GM18907 (cell line): ENCODE data around the gene SMS.
"Not testable (repeated sequence)": the region's sequence is repeated elsewhere in the genome, so short reads cannot be mapped to it uniquely, and the experiment has no call there.

Source experiments
- ATAC-seq: cut with Tn5 transposase; IDR thresholded peaks from one replicate; pipeline ENCODE4 v1.9.1; 2021; ENCODE audit warnings: mild to moderate bottlenecking, moderate library complexity; ENCODE audit not compliant: unreplicated experiment

The SMS gene

DNA sequence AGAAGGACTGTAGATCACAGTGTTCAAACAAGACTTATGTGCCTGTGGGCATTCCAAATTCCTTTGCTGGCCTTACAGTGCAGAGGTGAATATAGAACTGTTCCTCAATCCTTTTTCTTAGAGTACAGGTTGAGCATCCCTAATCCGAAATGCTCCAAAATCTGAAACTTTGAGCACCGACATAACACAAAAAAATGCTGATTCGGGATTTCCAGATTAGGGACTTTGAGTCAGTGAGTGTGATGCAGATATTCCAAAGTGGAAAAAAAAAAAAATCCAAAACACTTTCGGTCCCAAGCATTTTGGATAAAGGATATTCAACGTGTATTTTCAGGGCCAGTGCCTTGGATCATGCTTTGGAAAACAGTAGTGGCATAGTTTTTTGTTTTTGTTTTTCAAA is 9.2 kb downstream of the SMS start:
- ATAC-seq = no peak

DNA sequence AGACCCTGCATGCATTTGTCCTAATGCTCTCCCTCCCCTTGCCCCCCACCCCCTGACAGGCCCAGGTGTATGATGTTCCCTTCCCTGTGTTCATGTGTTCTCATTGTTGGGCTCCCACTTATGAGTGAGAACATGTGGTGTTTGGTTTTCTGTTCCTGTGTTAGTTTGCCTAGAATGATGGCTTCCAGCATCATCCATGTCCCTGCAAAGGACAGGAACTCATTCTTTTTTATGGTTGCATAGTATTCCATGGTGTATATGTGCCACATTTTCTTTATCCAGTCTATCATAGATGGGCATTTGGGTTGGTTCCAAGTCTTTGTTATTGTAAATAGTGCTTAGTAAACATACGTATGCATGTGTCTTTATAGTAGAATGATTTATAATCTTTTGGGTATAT is 10.0 kb downstream of the SMS start:
- not testable (repeated sequence) for ATAC-seq

DNA sequence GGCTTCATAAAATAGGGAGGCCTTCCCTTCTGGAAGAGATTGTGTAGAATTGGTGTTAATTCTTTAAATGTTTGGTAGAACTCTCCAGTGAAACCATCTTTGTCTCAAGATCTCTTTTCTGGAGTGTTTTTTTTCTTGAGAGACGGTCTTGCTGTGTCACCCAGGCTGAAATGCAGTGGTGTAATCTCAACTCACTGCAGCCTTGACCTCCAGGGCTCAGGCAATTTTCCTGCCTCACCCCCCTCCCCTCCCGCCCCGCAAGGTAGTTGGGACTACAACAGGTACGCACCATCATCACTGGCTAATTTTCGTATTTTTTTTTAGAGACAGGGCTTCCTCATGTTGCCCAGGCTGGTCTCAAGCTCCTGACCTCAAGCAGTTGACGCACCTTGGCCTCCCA is 12.1 kb downstream of the SMS start:
- no peak for ATAC-seq

DNA sequence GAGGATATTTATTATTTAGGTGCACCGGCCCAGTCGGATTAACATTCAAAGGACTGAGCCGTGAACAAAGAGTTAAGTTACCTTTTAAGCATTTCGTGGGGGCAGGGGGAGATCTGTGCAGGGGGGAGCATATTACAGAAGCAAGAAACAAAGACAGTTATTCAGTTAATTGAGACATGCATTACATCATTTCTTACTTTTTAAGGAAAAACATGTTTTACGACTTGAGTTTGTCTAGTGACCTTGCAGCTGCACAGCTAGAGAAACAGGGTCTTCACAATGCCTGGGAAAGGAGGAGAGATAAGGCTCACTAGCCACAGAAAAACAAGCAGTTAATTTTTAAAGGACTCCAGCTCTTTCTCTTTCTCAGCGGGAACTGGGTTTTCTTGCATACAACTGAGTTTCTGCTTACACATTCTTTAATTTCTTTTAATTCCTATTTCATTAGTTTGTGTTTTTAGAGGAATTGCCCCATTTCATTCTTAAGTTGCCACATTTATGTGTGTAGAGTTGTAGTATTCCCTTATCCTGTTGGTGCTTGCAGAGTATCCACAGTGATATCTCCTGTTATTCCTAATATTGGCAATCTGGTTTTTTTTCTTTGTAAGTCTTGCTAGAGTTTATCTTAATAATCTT is 12.8 kb downstream of the SMS start:
- not testable (repeated sequence) for ATAC-seq

DNA sequence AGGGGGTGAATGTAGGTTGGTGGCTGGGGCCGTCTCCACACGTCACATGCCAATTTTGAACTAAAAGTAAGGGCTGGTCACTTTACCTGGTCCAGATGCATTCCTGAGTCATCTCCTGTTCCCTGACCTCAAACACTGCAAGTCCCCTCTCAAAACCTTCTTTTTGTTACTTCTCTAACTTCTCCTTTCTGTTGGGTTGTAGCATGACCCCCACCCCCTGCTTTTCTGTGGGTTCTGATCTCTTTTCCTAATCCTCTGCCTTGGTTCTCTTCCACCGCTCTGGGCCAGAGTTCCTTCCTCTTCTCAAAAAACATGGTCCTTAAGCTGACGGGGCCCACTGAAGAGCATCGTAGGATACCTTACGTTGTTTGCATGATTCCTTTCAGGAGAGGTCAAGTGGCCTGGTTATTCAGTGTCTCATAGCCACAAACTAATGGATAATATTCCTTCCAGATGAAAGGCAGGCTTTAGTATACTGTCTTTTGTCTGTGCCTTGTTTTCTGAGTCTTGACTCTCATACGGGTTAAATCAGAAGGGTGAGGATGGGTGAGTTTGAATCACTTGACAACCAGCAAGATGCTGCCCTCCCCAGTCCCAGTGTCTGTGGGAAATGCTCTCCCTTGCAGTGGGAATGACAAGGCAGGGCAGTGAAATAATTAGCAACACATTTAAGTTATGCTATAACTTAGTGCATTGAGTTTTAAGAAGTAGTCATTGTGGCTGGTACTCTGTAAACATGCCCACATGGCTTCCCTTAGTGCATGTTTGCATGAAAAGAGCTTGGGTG is 15.1 kb downstream of the SMS start:
- no peak for ATAC-seq

DNA sequence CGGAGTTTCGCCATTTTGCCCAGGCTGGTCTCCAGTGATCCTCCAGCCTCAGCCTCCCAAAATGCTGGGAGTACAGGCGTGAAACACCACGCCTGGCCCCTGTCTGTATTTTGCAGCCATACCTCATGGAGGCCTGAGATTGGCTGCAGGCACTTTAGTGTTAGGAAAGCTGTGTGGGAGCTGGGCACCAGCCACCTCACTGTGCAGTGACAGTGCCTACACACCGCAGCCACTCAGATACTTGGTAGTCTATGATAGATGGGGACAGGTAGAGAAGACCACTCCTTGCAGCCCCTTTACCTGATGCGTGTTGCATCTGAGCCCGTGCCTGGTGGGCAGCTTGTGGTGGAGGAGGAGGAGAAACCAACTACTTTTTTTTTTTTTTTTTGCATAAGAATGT is 16.3 kb downstream of the SMS start:
- ATAC-seq = no peak

DNA sequence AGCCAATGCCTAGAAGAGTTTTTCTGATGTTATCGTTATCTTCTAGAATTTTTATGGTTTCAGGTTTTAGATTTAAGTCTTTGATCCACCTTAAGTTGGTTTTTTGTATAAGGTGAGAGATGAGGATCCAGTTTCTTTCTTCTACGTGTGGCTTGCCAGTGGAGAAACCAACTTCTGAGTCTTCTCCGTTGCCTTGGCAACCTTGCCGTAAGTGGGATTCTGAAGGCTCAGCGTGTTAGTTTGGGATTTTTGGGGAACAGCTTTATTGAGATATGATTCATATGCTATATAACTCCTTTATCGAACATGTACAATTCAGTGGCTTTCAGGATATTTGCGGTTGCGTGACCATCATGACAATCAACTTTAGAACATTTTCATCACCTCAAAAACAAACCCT is 17.7 kb downstream of the SMS start:
- ATAC-seq = no peak

DNA sequence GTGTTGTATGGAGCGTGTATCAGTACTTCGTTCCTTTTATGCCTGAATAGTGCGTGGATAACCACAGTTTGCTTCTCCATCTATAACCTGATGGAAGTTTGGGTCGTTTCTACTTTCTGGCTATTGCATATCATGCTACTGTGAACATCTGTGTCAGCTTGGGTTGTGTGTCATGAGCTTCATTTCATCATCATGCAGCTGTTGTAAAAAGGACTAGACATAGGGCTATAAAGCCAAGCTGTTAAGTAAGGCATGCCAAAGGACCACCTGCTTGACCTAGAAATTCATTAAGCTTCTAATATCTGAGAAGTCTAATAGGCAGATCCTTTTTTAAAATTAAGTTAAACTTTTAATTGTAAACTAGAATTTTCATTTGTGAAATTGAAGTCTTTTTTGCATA is 18.4 kb downstream of the SMS start:
- no peak for ATAC-seq

DNA sequence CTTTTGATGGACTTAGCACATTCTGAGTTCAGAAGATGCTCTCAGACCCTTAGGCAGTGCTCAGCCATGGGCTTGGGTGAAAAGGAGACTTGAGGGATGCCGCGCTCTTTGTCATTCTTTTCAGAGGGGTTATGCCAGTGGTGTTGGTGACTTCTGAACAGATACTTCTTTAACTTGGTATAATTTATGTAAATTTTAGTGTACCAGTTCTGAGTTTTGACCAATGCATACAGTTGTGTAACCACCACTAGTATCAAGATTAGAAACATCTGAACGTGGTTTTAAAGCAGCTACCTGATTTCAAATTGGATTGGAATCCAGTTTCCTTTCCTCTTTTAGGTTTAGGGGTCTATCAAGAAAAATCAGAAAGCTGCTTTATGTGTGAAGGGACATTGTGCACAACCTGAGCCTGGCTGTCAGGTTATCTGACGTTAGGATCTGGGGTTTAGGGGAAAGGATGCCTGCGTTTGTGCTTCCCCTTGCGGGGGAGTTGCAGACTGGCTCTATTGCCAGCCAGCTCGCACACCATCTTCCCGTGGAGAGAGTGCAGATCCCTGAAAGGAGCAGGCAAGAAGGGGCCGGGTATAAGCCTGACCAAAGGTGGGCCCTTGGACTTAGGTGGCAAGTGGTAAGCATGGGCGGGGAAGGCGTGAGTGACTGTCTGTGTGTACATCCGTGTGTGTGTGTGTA is 19.0 kb downstream of the SMS start:
- ATAC-seq = peak; percentile 60

DNA sequence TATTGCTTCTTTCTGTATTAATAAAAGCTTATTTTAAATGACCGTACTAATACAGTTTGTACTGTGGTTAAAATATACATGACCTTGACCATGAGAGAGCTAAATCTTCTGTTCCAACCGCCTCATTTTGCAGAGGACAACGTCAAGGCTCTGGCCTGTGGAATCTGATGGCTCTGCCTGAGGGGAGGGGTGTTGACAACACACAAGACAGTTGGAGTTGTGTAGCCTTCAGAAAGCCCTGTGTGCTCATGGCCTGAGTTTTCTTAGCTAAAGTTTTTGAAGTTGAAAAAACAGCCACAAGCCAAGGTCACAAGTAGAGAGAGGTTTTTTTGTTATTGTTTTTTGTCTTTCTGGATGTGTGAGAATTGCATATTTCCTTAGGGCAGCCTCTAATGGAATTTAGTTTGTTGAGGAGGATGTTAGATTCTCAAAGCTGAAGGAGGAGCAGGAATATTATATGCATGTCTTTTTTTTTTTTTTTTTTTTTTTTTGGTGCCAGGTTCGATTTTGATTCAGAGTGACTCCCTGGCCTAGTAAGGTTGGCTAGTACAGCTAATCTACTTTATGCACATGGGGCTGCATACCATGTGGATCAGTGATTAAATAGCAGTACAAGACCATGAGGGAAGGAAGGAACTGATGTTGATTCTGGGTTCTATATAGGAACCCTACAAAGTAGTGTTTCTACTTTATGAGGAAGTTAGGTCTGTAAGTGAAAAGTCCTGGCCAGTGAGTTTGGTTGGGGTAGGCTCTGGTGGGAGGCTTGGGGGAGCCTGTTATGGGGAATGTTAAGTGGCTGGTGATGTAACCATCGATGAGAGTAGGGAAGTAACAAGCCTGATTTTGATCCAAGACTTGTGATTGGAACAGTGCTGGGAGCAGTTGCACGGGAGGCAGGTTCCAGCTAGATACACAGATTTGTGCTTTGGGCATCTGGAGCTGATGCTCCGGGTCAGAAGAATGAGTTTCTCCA is 20.3 kb downstream of the SMS start:
- ATAC-seq = no peak

DNA sequence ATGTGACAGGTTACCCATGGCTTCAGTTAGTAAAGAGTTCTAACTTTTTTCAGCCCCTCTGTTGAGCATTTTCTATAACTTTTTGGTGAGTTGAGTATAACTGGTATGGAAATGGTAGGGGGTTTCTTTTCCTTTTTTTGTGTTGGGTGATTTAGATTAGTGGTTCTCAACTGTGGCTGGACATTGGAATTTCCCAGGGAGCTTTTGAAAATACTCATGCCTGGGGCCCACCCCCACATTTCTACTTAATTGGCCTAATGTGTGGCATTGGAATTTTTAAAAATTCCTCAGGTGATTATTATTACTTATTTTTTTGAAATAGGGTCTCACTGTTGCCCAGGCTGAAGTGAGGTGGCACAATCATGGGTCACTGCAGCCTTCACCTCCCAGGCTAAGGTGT is 21.9 kb downstream of the SMS start:
- ATAC-seq = no peak

DNA sequence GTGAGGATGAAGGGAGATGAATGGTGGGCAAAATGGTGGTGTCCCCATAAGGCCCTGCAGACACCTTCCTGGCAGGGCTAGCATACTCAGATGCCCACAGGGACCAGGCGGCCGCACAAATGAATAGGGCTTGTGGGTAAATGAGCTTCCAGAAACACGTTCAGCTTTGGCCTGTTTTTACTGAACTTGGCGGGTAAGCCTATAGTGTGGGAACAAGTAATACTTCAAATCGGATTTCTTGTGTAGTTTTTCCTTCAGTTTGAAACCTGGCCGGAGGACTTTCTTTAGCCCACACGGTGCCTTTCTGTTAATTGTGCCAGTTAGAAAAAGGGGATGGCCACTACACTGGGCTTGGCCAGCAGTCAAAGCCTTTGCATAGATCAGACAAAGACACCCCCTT is 22.8 kb downstream of the SMS start:
- ATAC-seq = no peak

DNA sequence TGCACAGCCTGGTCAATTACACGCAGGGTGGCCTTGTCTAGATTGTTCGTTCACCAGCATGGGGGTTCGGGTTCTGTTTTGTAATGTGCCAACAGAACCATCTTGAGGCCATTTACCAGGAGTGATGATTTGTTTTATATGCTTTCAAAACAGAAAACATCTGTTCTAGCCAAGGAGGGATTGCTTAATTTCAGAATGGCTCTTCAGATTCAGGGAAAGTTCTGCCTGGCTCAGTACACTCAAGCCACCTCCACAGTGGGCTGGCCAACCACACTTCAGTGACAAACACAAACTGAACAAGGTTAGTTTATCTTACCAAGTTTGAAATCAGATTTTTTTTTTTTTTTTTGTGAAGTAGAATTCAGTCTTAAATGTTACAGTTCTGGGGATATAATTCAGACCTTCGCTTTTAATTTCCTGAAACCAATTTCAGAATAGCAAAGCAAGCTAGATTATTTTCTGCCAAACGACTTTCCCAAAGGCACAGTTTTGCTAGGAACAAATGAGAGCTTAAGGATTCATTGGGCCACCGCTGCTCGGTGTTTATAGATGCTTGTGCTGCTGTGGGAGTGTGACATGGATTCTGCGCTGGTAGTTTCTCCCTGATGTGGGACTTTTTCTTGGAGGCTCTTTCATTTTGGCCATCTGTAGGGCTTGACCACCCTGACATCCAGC is 23.4 kb downstream of the SMS start:
- no peak for ATAC-seq

DNA sequence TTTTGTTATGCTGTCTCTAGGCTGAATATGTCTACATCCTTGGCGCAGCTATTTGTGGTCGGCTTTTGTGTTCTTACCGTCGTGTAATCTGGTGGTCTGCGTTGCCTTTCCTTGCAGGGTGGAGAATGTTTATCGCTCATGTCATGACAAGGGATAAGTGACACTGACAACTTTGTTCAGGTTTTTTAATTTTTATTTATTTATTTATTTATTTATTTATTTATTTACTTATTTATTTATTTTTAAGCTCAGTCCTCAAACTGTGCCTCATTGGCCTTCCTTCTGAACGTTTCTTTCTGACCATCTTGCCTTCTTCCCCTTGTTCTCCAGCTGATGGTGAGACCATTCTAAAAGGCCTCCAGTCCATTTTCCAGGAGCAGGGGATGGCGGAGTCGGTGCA is 26.4 kb downstream of the SMS start:
- ATAC-seq = no peak

DNA sequence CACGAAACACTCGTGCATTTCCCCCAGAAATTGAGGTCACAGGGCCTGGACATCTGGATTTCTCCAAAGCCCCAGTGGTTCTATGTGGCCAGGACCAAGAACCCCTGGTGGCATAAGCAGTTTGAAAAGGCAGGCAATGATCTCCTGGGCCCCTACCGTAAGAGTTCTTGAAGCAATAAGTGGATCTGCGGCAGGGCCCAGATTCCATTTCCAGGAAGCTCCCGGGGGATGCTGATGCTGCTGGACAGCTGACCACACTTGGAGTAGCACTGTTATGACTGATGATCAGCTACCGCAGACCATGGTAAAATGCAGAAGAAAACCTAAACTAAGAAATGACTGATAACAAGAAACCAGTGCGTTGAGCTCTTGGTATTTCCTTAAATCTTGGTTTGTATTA is 27.8 kb downstream of the SMS start:
- ATAC-seq = no peak

DNA sequence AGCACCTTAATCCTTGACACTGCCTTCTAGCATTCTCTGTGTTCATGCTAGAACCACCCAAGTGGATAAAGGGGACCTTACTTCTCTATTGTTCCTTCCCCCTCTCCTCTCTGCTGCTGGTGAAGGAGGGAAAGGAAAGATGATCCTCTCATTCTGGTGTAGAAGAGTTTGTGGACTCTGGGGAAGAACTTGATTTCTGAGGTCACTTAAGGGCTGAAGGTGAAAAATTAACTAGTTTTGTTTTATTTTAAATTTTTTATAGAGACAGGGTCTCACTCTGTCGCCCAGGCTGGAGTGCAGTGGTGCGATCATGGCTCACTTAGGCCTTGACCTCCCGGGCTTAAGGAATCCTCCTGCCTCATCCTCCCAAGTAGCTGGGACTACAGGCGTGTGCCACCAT is 29.8 kb downstream of the SMS start:
- no peak for ATAC-seq

DNA sequence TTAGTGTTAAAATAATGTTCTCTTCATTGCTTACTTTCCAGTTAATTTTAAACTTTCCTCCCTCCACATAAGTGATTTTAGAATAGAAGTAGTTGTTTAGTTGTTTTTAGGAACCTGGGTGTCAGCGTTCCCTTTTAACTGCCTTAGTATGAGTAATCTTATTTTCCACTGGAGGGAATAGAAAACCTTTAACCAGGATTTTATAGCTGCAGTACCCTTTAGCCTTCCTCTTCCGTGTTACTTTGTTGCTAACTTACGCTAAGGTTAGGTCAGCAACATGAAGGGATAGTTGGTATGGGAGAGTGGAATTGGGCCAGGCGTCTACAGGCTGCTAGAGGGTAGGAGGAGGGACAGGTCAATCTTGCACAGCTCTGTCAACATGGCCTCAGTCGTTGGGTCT is 31.5 kb downstream of the SMS start:
- ATAC-seq = no peak

DNA sequence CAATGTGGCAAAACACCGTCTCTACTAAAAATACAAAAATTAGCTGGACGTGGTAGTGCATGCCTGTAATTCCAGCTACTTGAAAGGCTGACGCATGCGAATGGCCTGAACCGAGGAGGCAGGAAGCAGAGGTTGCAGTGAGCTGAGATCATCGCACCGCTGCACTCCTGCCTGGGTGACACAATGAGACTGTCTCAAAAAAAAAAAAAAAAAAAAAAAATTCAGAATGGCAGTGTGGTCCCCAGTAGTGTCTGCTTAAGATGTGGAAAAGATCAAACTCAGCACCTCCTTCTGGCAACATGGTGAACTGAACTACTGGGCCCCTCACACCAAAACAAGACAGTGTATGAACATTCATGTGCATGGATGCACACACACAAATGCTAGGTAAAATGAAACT is 32.2 kb downstream of the SMS start:
- ATAC-seq = peak; percentile 27

DNA sequence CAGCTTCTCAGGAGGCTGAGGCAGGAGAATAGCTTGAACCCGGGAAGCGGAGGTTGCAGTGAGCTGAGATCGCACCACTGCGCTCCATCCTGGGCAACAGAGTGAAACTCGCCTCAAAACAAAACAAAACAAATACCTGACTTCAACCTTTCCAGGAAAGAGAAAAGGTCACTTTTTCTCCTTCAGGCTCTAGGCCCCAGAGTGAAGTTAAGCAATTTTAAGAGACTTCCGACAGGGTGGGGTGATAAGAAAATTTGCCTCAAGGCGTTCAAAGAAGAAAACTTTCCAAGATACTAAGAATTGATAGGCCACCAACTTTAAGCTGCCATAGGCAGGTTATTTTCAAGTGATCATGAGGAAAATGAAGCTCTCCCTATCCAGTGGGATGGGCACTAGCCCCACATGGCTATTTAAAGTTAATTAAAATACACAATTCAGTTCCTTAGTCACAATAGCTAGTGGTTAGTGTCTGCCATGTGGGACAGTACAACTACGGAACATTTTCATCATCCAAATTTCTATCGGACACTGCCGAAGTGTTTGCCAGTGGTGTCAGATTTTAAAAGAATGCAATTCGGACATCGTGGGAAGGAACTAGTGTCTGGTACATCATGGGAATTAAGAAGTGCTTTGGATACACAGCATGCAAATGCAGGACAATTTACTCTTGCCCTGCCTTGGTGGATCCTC is 33.0 kb downstream of the SMS start:
- no peak for ATAC-seq

DNA sequence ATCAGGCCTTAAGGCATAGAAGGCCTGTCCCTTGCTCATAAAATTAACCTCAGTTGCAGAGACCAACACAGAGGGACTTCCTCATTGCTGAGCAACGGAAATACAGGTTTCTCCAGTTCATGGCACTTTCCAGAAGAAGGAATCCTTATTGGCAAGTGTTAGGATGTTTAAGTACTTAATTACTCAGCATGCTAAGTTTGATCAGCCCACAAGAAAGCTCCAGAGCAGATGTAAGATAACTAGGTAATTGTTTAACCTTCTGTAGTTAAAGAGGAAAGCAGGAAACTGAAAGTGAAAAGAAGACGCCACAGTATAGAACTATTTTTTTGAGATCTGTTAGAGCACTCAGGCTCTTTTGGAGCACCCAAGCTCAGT is 33.5 kb downstream of the SMS start:
- peak; percentile 92 for ATAC-seq
